GM12891 (cell line): ENCODE data around the gene HBZ.
"Not testable (repeated sequence)": the region's sequence is repeated elsewhere in the genome, so short reads cannot be mapped to it uniquely, and the experiment has no call there.

Experiments
- POLR2A ChIP-seq: IDR thresholded peaks from 2 replicates; pipeline ENCODE4 v1.6.1; 2011; ENCODE audit warnings: low read depth, low read length, control low read depth
- POLR2AphosphoS5 ChIP-seq: IDR thresholded peaks from 2 replicates; pipeline ENCODE4 v1.6.1; 2011; ENCODE audit warnings: low read depth, low read length, control low read depth
- POU2F2 ChIP-seq: IDR thresholded peaks from 2 replicates; pipeline ENCODE4 v1.6.1; 2011; ENCODE audit warnings: low read depth, mild to moderate bottlenecking, control low read depth, low read length, moderate library complexity
- SPI1 ChIP-seq: IDR thresholded peaks from 2 replicates; pipeline ENCODE4 v1.6.1; 2011; ENCODE audit warnings: low read depth, low read length, control low read depth
- TAF1 ChIP-seq: IDR thresholded peaks from 2 replicates; pipeline ENCODE4 v1.6.1; 2011; ENCODE audit warnings: low read depth, low read length, control low read depth

- TF ChIP-seq TAF1, POLR2A, POLR2AphosphoS5, POU2F2, SPI1: not testable (repeated sequence)
Measured at GRCh38 chr16:172374-172941, 20.0 kb downstream of the HBZ start, which contains the start of gene HBA2.
